ENCODE data around the gene ICAM1.

ICAM1 gene

GRCh38 chr19:10292789-10293636 is 22.1 kb downstream of the ICAM1 start:
- no peak for DNase-seq (ENCODE audit: low read depth in 2 of 2)

- no peak for DNase-seq (ENCODE audit: low read depth in 2 of 2)
These were observed 22.9 kb downstream of the ICAM1 start for GRCh38 chr19:10293637-10294367.

GRCh38 chr19:10294368-10294697 is 23.4 kb downstream of the ICAM1 start:
- no peak for DNase-seq (ENCODE audit: low read depth in 2 of 2)

- peak in 1 of 2 donors; percentile 47 for DNase-seq (ENCODE audit: low read depth in 2 of 2)
These were observed 24.5 kb downstream of the ICAM1 start for GRCh38 chr19:10295305-10295846.

GRCh38 chr19:10295847-10296591 is 25.1 kb downstream of the ICAM1 start:
- DNase-seq (ENCODE audit: low read depth in 2 of 2), result no peak

GRCh38 chr19:10299545-10300458 is 28.9 kb downstream of the ICAM1 start:
- DNase-seq (ENCODE audit: low read depth in 2 of 2), result no peak

- DNase-seq (ENCODE audit: low read depth in 2 of 2), result no peak
These were observed 34.4 kb downstream of the ICAM1 start for GRCh38 chr19:10305139-10305806.

GRCh38 chr19:10306327-10306726 is 35.4 kb downstream of the ICAM1 start:
- no peak for DNase-seq (ENCODE audit: low read depth in 2 of 2)

GRCh38 chr19:10309423-10309822 is 38.5 kb downstream of the ICAM1 start, which contains the start of gene ZGLP1:
Gene ZGLP1 (minus strand): TSS chr19:10309815.
- DNase-seq (ENCODE audit: low read depth in 2 of 2), result no peak

GRCh38 chr19:10315335-10316214 is 44.7 kb downstream of the ICAM1 start, which contains the start of gene FDX2:
Gene FDX2 (minus strand): TSS chr19:10316015. CDS start chr19:10315996, 19 bp downstream.
- peak; percentile 90 to 92 for DNase-seq (ENCODE audit: low read depth in 2 of 2)

GRCh38 chr19:10316229-10317044 is 45.5 kb downstream of the ICAM1 start:
- no peak for DNase-seq (ENCODE audit: low read depth in 2 of 2)

- DNase-seq (ENCODE audit: low read depth in 2 of 2), result no peak
These were observed 46.3 kb downstream of the ICAM1 start for GRCh38 chr19:10317045-10317856.

- no peak for DNase-seq (ENCODE audit: low read depth in 2 of 2)
These were observed 47.0 kb downstream of the ICAM1 start for GRCh38 chr19:10317857-10318462.

- DNase-seq (ENCODE audit: low read depth in 2 of 2), result no peak
These were observed 48.1 kb downstream of the ICAM1 start for GRCh38 chr19:10318807-10319682.

GRCh38 chr19:10320602-10321416 is 49.9 kb downstream of the ICAM1 start:
- DNase-seq (ENCODE audit: low read depth in 2 of 2), result no peak

All from stimulated activated CD4-positive, alpha-beta T cell treated with anti-CD3 and anti-CD28 coated beads, Interleukin-4, amount 100 ng/mL, for 48 hours (primary cell).